CD14-positive monocyte (primary cell): ENCODE data around the gene PTPRN2. TPM values are rescaled to one million over a fixed set of nuclear protein-coding genes. Genes with fewer than 3 reads are reported as not detected.
"Not testable (repeated sequence)": the region's sequence is repeated elsewhere in the genome, so short reads cannot be mapped to it uniquely, and the experiment has no call there.

ENCODE experiments used
- DNase-seq, 3 donors: peaks; one replicate each; pipeline ENCODE4 v3.0.0-alpha.2; 2011 to 2022
- H2AFZ ChIP-seq: 2 replicates; pipeline ENCODE4 v1.6.0; 2012; ENCODE audit warnings: mild to moderate bottlenecking, low read depth, low read length, inconsistent platforms; ENCODE audit not compliant: insufficient read depth, poor library complexity, severe bottlenecking
- H3K27ac ChIP-seq, 2 donors: 1 replicate in 1 of 2; 2 replicates in 1 of 2; pipeline ENCODE4 v1.5.1; 2012 to 2013; ENCODE audit warnings: low read length in 2 of 2, control low read depth in 1 of 2, inconsistent platforms in 1 of 2, low read depth in 1 of 2, mild to moderate bottlenecking in 1 of 2
- H3K27me3 ChIP-seq, 2 donors: one replicate each; pipeline versions ENCODE4 v1.6.0 to v1.6.1; 2011 to 2013; ENCODE audit warnings: low read length in 2 of 2; ENCODE audit not compliant: control insufficient read depth in 2 of 2, insufficient read depth in 2 of 2
- H3K36me3 ChIP-seq, 2 donors: replicated peaks in 1 of 2; 1 replicate in 1 of 2; 2 replicates in 1 of 2; pipeline versions ENCODE4 v1.5.1 to v1.6.1; 2012 to 2013; ENCODE audit warnings: low read length in 2 of 2, control low read depth in 1 of 2, inconsistent platforms in 1 of 2, mild to moderate bottlenecking in 1 of 2; ENCODE audit not compliant: insufficient read depth in 2 of 2, control insufficient read depth in 1 of 2
- H3K4me1 ChIP-seq, 2 donors: 1 replicate in 1 of 2; 2 replicates in 1 of 2; pipeline versions ENCODE4 v1.5.1 to v1.6.1; 2012 to 2013; ENCODE audit warnings: low read length in 2 of 2, control low read depth in 1 of 2, inconsistent platforms in 1 of 2, mild to moderate bottlenecking in 1 of 2, moderate library complexity in 1 of 2; ENCODE audit not compliant: insufficient read depth in 2 of 2, control insufficient read depth in 1 of 2
- H3K4me2 ChIP-seq: replicated peaks from 2 replicates; pipeline ENCODE3; 2012; ENCODE audit warnings: low read length, moderate library complexity, mild to moderate bottlenecking; ENCODE audit not compliant: poor library complexity, severe bottlenecking; ENCODE audit errors: extremely low read depth
- H3K4me3 ChIP-seq, 3 experiments: fragments of 200-600 bp in 1 of 3; sonication (generic) in 1 of 3; replicated peaks in 1 of 3; 1 replicate in 2 of 3; 2 replicates in 1 of 3; pipeline ENCODE4 v1.5.1; 2011 to 2013; ENCODE audit warnings: low read length in 3 of 3, mild to moderate bottlenecking in 3 of 3, control low read depth in 2 of 3, low read depth in 2 of 3, inconsistent platforms in 1 of 3, moderate library complexity in 1 of 3
- H3K79me2 ChIP-seq: 2 replicates; pipeline ENCODE4 v1.6.0; 2012; ENCODE audit warnings: mild to moderate bottlenecking, control low read depth, inconsistent platforms, low read length, moderate library complexity; ENCODE audit not compliant: insufficient read depth
- H3K9ac ChIP-seq: 2 replicates; pipeline ENCODE4 v1.6.0; 2017; ENCODE audit warnings: low read length, mild to moderate bottlenecking; ENCODE audit not compliant: insufficient read depth, poor library complexity, severe bottlenecking
- H3K9me3 ChIP-seq, 2 donors: replicated peaks in 1 of 2; 1 replicate in 1 of 2; 2 replicates in 1 of 2; pipeline versions ENCODE4 v1.5.1 to v1.6.1; 2012 to 2013; ENCODE audit warnings: low read length in 2 of 2, control low read depth in 1 of 2; ENCODE audit not compliant: control insufficient read depth in 1 of 2, insufficient read depth in 1 of 2
- H4K20me1 ChIP-seq: 2 replicates; pipeline ENCODE4 v1.6.0; 2012; ENCODE audit warnings: mild to moderate bottlenecking, low read length, control low read depth, moderate library complexity; ENCODE audit not compliant: insufficient read depth
- H3K27ac Mint-ChIP-seq, 7 donors: one replicate each; pipeline ENCODE4 v1.8.0; 2020; ENCODE audit warnings: mild to moderate bottlenecking in 7 of 7, mixed read lengths in 7 of 7, moderate library complexity in 6 of 7, inconsistent platforms in 2 of 7
- H3K27me3 Mint-ChIP-seq, 3 donors: one replicate each; pipeline ENCODE4 v1.8.0; 2021 to 2022; ENCODE audit warnings: low read depth in 3 of 3, mild to moderate bottlenecking in 3 of 3, mixed read lengths in 3 of 3, moderate library complexity in 3 of 3, inconsistent platforms in 1 of 3
- H3K36me3 Mint-ChIP-seq, 2 donors: one replicate each; pipeline ENCODE4 v1.8.0; 2020; ENCODE audit warnings: mixed read lengths in 2 of 2, inconsistent platforms in 1 of 2, mild to moderate bottlenecking in 1 of 2
- H3K4me1 Mint-ChIP-seq: one replicate; pipeline ENCODE4 v1.8.0; 2020; ENCODE audit warnings: mild to moderate bottlenecking, mixed read lengths
- H3K4me3 Mint-ChIP-seq, 2 donors: one replicate each; pipeline ENCODE4 v1.8.0; 2020; ENCODE audit warnings: mild to moderate bottlenecking in 2 of 2, mixed read lengths in 2 of 2, moderate library complexity in 1 of 2
- H3K9me3 Mint-ChIP-seq, 7 donors: one replicate each; pipeline ENCODE4 v1.8.0; 2020 to 2022; ENCODE audit warnings: mixed read lengths in 7 of 7, mild to moderate bottlenecking in 6 of 7, moderate library complexity in 6 of 7, inconsistent platforms in 2 of 7
- CTCF ChIP-seq: fragments of 200-600 bp; IDR thresholded peaks from one replicate; pipeline ENCODE4 v1.8.0; 2022; ENCODE audit warnings: antibody characterized with exemption, mild to moderate bottlenecking
- WGBS: methylation state at CpG from one replicate; pipeline ENCODE4 v1.1.5; 2013; ENCODE audit warnings: missing lambda C conversion rate; ENCODE audit not compliant: insufficient coverage; 5-methylcytosine and 5-hydroxymethylcytosine counted together
- intact Hi-C, 2 donors: fragments of 100-400 bp; cut with micrococcal nuclease; formaldehyde crosslinking; loops; one replicate each; pipeline versions ENCODE4 v1.15.0 to v1.15.1; 2023
- polyA plus RNA-seq, 3 donors: library from polyadenylated mRNA; depleted of rRNA in 1 of 3; unstranded in 2 of 3; stranded (reverse) in 1 of 3; fragments of 300-500 nt in 2 of 3; fragments of >200 nt in 1 of 3; fragmentation: Illumina TruSeq in 2 of 3; gene quantifications; 1 replicate in 2 of 3; 2 replicates in 1 of 3; pipeline ENCODE4 v1.2.3, GENCODE V29; 2012 to 2021

The PTPRN2 gene
- polyA plus RNA-seq, 3 donors = 0.25 to 1.4 (median 0.97) TPM

- Mint-ChIP-seq H3K36me3 (no peaks in the 10 kb centered on the region), H3K9me3 (peaks cover 0 to 6% (median 3%) of the 10 kb centered on the region in 7 donors)
These were observed 52.5 kb downstream of the PTPRN2 start for GRCh38 chr7:158535079-158535478.

GRCh38 chr7:158534598-158534997, 53.0 kb downstream of the PTPRN2 start:
- Mint-ChIP-seq H3K27ac (no peak overlapping the region), H3K27me3 (peaks cover 0 to 5% (median 4%) of the 10 kb centered on the region in 3 donors), H3K36me3 (no peaks in the 10 kb centered on the region), H3K9me3 (peaks cover 0 to 6% (median 3%) of the 10 kb centered on the region in 7 donors), H3K4me3 (no peak overlapping the region), H3K4me1 (peaks cover 6% of the 10 kb centered on the region)
- no peaks in the 10 kb centered on the region for H4K20me1 ChIP-seq
- H3K9me3 ChIP-seq = peaks cover 0 to 4% of the 10 kb centered on the region in 2 donors
- intact Hi-C loops = no loop called here
- H3K27ac ChIP-seq = no peak overlapping the region
- WGBS = 87% methylated on average over 9 of the region's 16 CpGs
- H3K79me2 ChIP-seq = no peaks in the 10 kb centered on the region
- H3K9ac ChIP-seq = no peak overlapping the region
- DNase-seq = no peak
- TF ChIP-seq CTCF = no peak
- H3K27me3 ChIP-seq = no peaks in the 10 kb centered on the region
- H3K4me1 ChIP-seq = peaks cover 4% of the 10 kb centered on the region in 2 donors
- H3K4me2 ChIP-seq = no peak overlapping the region
- no peaks in the 10 kb centered on the region for H3K36me3 ChIP-seq
- no peak overlapping the region for H2AFZ ChIP-seq
- no peak overlapping the region for H3K4me3 ChIP-seq

More at GRCh38 chr7:158535079-158535478, 52.5 kb downstream of the PTPRN2 start:
- Histone ChIP-seq H3K36me3 (no peaks in the 10 kb centered on the region), H3K9me3 (peaks cover 0 to 4% of the 10 kb centered on the region in 2 donors), H3K4me1 (peaks cover 4% of the 10 kb centered on the region in 2 donors), H3K4me3 (no peak overlapping the region), H3K27me3 (no peaks in the 10 kb centered on the region), H2AFZ (no peak overlapping the region), H3K9ac (no peak overlapping the region), H3K27ac (no peak overlapping the region), H4K20me1 (no peaks in the 10 kb centered on the region), H3K4me2 (no peak overlapping the region), H3K79me2 (no peaks in the 10 kb centered on the region)
- WGBS = 83% methylated on average over 2 of the region's 4 CpGs
- Mint-ChIP-seq H3K4me1 (peaks cover 6% of the 10 kb centered on the region), H3K27ac (peak overlapping the region in 1 of 7 donors; percentile 28), H3K4me3 (no peak overlapping the region), H3K27me3 (peaks cover 0 to 5% (median 2%) of the 10 kb centered on the region in 3 donors)
- no peak for DNase-seq
- intact Hi-C loops = no loop called here
- TF ChIP-seq CTCF = no peak

GRCh38 chr7:158534134-158534515, 53.5 kb downstream of the PTPRN2 start:
- H3K27ac Mint-ChIP-seq, H3K4me3 Mint-ChIP-seq, H3K9me3 ChIP-seq, H3K9me3 Mint-ChIP-seq, H3K4me1 Mint-ChIP-seq, intact Hi-C loops, H3K4me3 ChIP-seq, H3K36me3 Mint-ChIP-seq, H3K4me2 ChIP-seq, H2AFZ ChIP-seq, H3K79me2 ChIP-seq, DNase-seq, H3K27me3 Mint-ChIP-seq, H3K9ac ChIP-seq, H4K20me1 ChIP-seq, H3K36me3 ChIP-seq, H3K4me1 ChIP-seq, H3K27me3 ChIP-seq, H3K27ac ChIP-seq: not testable (repeated sequence)
- 83% methylated on average over 7 of the region's 12 CpGs for WGBS
